Measurements from ENCODE around the gene UBTD2.

- TF ChIP-seq, protein P1, sequence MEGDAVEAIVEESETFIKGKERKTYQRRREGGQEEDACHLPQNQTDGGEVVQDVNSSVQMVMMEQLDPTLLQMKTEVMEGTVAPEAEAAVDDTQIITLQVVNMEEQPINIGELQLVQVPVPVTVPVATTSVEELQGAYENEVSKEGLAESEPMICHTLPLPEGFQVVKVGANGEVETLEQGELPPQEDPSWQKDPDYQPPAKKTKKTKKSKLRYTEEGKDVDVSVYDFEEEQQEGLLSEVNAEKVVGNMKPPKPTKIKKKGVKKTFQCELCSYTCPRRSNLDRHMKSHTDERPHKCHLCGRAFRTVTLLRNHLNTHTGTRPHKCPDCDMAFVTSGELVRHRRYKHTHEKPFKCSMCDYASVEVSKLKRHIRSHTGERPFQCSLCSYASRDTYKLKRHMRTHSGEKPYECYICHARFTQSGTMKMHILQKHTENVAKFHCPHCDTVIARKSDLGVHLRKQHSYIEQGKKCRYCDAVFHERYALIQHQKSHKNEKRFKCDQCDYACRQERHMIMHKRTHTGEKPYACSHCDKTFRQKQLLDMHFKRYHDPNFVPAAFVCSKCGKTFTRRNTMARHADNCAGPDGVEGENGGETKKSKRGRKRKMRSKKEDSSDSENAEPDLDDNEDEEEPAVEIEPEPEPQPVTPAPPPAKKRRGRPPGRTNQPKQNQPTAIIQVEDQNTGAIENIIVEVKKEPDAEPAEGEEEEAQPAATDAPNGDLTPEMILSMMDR (conservative IDR thresholded peaks at IDR 0.05; ENCODE audit: low read depth, low read length), result no peak
- TF ChIP-seq EZH2 (IDR thresholded peaks at IDR 0.05; ENCODE audit: low read length, unreplicated experiment), result no peak
Observed at GRCh38 chr5:172194985-172195774, 88.4 kb downstream of the UBTD2 start.

Measured in PC-3 (cell line).